DND-41 (cell line): ENCODE data around the gene TOE1.

Experiments
- CTCF ChIP-seq: IDR thresholded peaks from 2 replicates; pipeline ENCODE4 v1.5.1; 2012; ENCODE audit warnings: borderline replicate concordance, low read length, moderate library complexity, mild to moderate bottlenecking; ENCODE audit not compliant: poor library complexity, severe bottlenecking; ENCODE audit errors: extremely low read depth
- EZH2 ChIP-seq: IDR thresholded peaks from 3 replicates; pipeline ENCODE4 v1.6.1; 2012; ENCODE audit warnings: borderline replicate concordance, low read depth, mild to moderate bottlenecking, moderate library complexity, low read length, inconsistent platforms; ENCODE audit not compliant: severe bottlenecking

GRCh38 chr1:45348020-45348419 lies 8.1 kb downstream of the TOE1 start:
- no peak for TF ChIP-seq CTCF
- TF ChIP-seq EZH2, result no peak
